ENCODE results near the gene PSAP.
"Not testable (repeated sequence)": the region's sequence is repeated elsewhere in the genome, so short reads cannot be mapped to it uniquely, and the experiment has no call there.

The PSAP gene

GRCh38 chr10:71873582-71874211 lies 22.6 kb upstream of the PSAP start:
- DNase-seq (ENCODE audit: low read depth) = no peak

- not testable (repeated sequence) for DNase-seq (ENCODE audit: low read depth)
Measured at GRCh38 chr10:71869601-71870000, 18.6 kb upstream of the PSAP start.

DNA sequence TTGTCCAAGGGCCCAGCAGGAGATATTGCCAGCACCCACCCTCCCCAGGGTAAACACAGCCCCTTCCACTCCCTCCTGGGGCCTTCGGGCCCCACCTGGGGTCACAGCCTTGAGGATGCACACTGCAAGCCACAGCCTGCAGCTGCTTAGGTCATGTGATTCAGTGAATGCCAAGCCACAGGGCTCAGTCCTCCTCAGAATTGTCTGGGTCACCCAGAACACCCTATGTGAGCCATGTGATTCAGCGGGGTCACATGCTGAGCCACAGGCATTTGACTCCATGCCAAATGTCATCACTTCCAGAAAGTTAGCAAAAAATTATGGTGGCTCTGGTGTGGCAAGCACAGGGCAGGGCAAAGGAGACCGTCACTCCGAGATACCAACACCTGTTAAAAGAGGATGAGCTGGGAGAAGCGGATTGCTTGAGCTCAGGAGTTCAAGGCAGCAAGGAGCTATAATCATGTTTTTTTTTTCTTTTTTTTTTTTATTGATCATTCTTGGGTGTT lies 17.2 kb upstream of the PSAP start:
- no peak for DNase-seq (ENCODE audit: low read depth)

DNA sequence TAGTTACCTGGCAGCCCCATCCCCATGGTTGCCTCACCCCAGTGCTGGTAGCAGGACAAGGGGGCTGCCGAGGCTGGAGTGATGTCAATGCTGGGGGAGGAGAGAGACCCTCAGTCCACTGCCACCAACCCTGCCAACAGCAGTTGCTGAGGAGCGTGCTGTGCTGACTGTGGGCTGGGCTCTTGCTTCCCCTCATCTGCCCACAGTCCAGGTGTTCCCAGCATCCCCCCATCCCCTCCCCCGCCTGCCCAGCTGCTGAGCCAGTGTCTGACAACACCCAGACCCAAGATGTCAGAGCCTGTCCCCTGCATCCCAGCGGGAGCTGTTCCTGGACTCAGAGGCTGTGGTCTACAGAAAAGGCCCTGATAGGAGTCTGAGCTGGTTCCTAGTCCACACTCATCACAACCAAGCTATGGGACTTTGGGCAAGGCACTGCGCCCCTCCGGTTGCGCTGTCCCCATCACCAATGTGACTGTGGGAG lies 14.6 kb upstream of the PSAP start:
- no peak for DNase-seq (ENCODE audit: low read depth)

DNA sequence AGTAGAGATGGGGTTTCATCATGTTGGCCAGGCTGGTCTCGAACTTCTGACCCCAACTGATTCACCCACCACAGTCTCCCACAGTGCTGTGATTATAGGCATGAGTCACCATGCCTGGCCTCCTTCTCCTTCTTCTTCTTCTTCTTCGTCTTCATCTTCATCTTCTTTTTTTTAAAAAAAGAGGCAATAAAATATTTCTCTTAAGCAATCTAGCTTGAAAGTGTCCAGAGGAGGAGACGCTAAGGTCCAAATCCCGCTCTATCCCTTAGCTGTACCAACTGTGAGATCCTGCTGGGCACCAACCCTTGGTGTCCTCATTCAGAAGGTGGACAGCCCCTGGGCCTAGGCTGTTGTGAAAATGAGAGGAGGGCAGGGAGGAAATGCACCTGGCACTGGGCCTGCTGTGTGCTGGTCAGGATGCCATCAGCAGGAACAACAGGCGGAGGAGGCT lies 13.9 kb upstream of the PSAP start:
- DNase-seq (ENCODE audit: low read depth) = no peak

GRCh38 chr10:71863203-71863602 lies 12.2 kb upstream of the PSAP start:
- DNase-seq (ENCODE audit: low read depth) = no peak

DNA sequence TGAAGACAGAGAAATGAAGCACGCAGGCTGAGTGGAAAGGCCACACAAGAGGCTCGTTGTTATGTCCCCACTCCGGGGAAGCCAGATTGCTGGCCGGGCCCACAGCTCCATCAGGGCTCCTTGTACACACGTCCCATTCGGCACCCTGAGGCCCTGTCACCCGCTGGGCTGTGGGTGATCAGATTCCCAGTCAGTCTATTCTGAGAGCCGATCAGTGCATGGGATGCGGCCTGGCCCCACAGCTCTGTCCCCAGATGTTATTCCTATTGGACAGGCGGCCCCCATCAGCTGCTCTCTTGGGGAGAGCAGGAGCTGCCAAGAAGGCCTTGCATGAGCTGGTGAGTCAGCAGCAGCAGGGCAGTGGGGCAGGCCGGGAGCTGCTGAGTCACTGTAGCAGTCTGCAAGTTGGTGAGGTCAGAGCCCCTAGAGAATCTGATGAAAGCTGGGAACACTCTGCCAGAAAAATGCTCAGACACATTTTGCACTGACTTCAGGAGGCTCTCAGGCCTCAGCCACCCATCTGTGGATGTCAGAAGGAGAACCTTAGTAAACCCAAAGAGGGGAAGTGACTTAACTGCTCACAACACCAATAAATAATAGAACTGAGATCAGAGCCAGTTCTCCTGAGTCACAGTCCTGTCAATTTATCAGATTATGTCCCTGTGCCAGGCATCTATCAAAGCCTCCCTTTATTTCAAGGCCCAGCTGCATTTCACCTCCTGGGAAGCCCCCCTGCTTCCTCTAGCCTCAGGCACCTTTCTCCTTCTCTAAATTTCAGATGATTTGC lies 9.4 kb upstream of the PSAP start:
- no peak for DNase-seq (ENCODE audit: low read depth)

GRCh38 chr10:71857934-71858890 lies 7.2 kb upstream of the PSAP start:
- no peak for DNase-seq (ENCODE audit: low read depth)

- DNase-seq (ENCODE audit: low read depth) = no peak
Measured at GRCh38 chr10:71856619-71857018, 5.6 kb upstream of the PSAP start.

DNA sequence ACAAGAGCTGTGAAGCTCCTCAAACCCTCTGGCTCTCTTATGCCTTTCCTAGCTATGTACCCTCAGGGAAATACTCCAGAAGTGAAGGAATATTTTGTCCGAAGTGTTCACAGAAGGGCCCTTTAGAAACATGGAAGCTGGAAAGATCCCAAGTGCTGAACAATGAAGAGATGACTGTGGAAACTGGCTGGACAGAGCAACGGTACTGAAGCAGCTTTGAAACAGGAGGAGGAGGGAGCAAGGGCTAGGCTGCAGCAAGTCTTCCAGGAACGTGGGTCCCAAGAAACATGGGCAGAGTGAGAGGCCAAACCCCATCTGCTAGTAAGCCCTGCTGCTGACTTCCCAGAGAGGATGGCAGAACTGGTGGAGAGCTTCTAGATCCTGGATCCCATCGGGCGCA lies 3.0 kb upstream of the PSAP start:
- no peak for DNase-seq (ENCODE audit: low read depth)

DNA sequence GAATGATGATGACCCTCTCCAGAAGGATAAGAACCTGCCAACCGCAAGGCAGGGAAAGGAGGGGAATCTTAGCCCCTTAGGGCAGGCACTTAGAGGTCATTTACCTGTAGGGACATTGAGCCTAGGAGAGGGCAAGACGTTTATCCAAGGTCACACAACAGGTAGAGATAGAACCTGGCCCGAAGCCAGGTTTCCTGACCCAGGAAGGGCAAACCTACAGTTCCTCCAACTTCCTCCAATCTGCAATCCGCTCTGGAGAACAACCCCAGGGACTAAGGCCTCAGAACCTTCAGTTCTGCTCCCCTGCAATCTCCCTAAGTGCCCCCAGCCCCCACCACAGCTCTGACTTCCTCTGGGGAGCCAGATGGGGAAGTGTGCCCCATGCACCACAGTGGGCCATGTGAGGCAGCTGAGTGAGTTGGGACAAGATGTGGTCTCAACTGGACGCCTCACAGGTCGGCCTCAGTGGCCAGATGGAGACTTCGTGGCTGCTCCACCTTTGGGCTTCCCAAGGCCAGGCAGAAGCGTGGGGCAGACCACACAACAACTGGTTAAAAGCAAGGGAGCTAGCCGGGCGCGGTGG lies 1.4 kb upstream of the PSAP start:
- DNase-seq (ENCODE audit: low read depth) = no peak

- DNase-seq (ENCODE audit: low read depth) = not testable (repeated sequence)
Measured at GRCh38 chr10:71851465-71852095, 529 bp upstream of the PSAP start.

DNA sequence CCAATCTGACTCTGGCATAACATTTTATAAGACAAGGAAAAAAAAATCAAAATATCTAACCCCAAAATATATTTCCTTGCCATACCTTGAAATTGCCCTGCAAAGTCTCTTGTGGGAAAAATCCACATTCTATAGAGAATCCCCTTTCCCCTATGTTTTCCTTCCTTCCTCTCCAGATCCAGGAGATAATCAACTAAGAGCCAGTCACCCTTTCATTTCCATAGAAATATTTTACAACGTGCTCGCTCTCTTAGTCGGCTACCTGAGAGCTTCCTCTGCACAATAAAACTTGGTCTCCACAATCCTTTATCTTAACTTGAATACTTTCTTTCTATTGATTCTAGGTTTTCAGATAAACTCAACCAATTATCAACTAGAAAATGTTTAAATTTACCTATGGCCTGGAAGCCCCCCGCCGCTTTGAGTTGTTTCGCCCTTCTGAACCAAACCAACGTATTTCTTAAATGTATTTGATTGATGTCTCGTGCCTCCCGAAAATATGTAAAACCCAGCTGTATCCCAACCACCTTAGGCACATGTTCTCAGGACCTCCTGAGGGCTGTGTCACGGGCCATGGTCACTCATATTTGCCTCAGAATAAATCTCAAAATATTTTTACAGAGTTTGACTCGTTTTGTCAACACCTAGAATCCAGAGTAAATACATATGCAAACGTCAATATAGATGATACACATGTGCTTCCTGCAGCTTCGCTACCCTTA lies 869 bp downstream of the PSAP start:
- DNase-seq (ENCODE audit: low read depth) = no peak

- DNase-seq (ENCODE audit: low read depth) = no peak
Measured at GRCh38 chr10:71849461-71849908, 1.6 kb downstream of the PSAP start.

- no peak for DNase-seq (ENCODE audit: low read depth)
Measured at GRCh38 chr10:71848325-71849275, 2.5 kb downstream of the PSAP start.

DNA sequence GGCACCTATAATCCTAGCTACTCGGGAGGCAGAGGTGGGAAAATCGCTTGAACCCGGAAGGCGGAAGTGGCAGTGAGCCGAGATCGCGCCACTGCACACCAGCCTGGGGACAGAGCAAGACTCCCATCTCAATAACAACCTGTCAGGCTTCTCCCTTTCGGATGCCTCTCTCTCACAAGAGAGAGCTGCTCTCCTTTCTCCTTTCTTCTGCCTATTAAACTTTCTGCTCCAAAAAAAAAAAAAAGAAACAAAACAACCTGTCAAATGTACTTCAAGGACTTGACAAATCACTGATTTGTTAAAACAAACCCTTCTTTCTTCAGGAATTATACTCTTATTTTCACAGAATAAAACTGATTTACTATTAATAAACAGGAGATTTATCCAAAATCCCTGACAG lies 3.6 kb downstream of the PSAP start:
- DNase-seq (ENCODE audit: low read depth) = no peak

- DNase-seq (ENCODE audit: low read depth) = no peak
Measured at GRCh38 chr10:71846816-71847215, 4.2 kb downstream of the PSAP start.

GRCh38 chr10:71845410-71846405 lies 5.3 kb downstream of the PSAP start:
- DNase-seq (ENCODE audit: low read depth) = no peak

All from stimulated activated CD8-positive, alpha-beta memory T cell treated with anti-CD3 and anti-CD28 coated beads, Interleukin-7, amount 100 ng/mL, for 24 hours (primary cell).